ENCODE results near the gene UPF1.
A peak's percentile ranks its signal among the peaks of the same experiment; 100 is the strongest.

Gene UPF1

DNA sequence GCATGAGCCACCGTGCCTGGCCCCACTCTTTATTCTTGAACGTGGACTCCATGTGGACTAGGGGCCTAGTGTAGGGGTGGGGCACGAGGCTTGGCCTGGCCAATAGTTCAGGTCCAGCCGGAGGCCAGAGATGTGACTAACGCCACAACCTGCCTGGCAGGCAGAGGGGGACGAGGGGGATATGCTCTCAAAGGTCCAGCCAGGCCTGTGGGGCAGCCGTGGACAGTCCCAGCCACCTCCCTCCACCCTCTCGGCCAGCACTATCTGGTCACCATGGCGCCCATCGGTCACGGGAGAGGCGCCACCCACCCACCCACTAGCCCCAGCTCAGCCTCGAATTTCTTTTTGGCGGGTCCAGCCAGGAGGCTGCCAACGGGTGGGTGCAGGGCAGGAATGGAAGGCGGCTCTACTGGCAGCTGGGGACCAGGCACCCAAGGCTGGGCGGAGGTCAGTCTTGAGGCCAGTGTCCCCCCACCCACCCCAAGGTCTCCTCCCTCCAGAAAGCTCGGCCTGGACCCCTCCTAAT lies 66.4 kb downstream of the UPF1 start:
- TF ChIP-seq, protein P1, sequence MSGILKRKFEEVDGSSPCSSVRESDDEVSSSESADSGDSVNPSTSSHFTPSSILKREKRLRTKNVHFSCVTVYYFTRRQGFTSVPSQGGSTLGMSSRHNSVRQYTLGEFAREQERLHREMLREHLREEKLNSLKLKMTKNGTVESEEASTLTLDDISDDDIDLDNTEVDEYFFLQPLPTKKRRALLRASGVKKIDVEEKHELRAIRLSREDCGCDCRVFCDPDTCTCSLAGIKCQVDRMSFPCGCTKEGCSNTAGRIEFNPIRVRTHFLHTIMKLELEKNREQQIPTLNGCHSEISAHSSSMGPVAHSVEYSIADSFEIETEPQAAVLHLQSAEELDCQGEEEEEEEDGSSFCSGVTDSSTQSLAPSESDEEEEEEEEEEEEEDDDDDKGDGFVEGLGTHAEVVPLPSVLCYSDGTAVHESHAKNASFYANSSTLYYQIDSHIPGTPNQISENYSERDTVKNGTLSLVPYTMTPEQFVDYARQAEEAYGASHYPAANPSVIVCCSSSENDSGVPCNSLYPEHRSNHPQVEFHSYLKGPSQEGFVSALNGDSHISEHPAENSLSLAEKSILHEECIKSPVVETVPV (CRISPR knock-in tag; IDR thresholded peaks at IDR 0.05) = 0 out of 2 replicates have a peak, but pooled peaks have one; percentile 64
- TF ChIP-seq ISL1 (CRISPR knock-in tag; IDR thresholded peaks at IDR 0.05) (no peak), ESRRG (CRISPR knock-in tag; IDR thresholded peaks at IDR 0.05) (no peak)
- peak; percentile 5 for ATAC-seq

DNA sequence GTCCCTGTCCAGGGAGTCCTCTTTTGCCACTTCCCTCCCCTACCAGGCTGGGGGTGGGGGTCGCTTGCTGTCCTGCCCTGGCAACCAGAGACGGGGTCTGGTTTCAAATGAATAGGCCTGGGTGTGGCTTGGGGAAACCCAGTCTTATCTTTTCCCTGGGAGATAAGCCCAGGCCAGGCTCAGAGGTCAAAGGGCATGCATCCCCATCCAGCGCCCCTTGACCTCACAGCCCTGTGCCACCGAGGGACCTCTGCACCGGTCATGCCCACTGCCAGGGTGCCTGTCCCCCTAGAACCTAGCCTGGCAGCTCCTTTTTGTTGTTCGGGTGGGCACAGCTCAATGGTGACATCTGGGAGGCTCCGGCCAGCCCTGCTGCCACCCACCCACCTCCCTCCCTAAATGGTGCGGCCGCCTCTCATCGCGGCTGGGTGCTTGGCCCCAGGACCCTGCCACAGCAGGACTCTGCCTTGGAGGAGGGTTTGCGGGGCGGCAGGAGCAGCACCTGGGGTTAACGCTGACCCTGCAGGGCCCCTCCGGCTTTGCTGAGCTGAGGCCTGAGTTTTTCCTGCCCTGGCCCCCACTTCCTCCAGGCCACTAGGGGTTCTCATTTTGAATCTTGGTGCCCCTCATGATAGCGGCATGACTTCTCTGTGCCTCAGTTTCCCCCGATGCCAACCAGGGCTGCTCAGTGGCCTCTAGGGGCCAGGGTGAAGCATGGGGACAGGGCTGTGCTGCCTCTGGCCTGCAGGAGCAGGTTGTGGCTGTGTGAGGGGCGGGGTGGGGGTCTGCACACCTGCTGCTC lies 67.0 kb downstream of the UPF1 start:
- no peak for ATAC-seq
- TF ChIP-seq ZFP3 (CRISPR knock-in tag; IDR thresholded peaks at IDR 0.05) (no peak), PPARA (CRISPR knock-in tag; IDR thresholded peaks at IDR 0.05; ENCODE audit: borderline replicate concordance) (no peak), BACH2 (CRISPR knock-in tag; IDR thresholded peaks at IDR 0.05; ENCODE audit: borderline replicate concordance) (no peak)
- TF ChIP-seq, protein P1 (CRISPR knock-in tag; IDR thresholded peaks at IDR 0.05) = no peak

DNA sequence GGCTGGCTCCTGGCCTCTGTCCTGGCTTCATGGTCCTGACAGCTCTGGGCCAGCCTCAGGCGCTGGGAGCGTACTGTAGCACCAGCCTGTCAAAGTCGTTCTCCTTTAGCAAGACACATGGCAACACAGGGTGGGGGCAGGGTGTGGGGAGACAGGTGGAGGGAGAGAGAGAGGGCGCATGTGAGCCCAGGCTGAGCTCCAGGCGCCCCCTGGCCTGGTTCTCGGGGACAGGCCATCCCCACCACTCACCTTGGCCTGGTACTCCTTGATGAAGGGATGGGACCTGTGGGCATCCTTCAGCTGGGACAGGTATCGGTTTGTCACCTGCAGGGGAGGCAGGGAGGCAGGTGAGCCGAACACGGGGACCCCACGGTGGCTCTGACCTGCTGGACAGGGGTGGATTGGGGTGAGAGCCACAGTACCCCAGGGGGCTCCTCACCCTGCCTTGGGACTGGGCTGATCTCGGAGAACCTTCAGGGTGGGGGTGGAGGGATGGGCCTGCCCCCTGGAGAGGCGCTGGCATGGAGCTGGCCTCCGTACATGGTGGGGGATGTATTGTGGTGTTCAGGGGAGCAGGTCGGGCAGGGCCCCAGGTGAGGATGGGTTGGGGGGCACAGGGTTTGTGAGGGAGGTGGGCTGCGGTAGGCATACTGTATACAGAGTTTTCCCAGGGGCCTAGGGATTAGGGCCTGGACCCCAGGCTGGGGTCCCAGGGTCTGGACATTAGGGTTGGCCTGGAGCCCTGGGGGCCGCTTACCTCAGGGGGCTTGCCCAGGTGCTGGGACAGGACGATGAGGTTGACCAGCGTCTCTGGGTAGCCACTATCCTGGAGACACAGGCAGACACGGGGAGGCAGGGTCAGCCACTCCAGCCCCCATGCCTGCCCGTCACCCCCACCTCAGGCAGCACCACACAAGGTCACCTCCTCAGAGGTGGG lies 68.1 kb downstream of the UPF1 start:
- TF ChIP-seq BACH2 (CRISPR knock-in tag; IDR thresholded peaks at IDR 0.05; ENCODE audit: borderline replicate concordance) = no peak
- no peak for TF ChIP-seq ARNTL (CRISPR knock-in tag; IDR thresholded peaks at IDR 0.05; ENCODE audit: borderline replicate concordance, low read depth)
- no peak for TF ChIP-seq ZFP3 (CRISPR knock-in tag; IDR thresholded peaks at IDR 0.05)
- TF ChIP-seq CSDC2 (CRISPR knock-in tag; IDR thresholded peaks at IDR 0.05) = no peak
- TF ChIP-seq GLIS3 (CRISPR knock-in tag; IDR thresholded peaks at IDR 0.05) = no peak
- TF ChIP-seq ZNF565 (CRISPR knock-in tag; conservative IDR thresholded peaks at IDR 0.05; ENCODE audit: low read depth) = no peak
- TF ChIP-seq SNAI2 (CRISPR knock-in tag; IDR thresholded peaks at IDR 0.05) = no peak
- TF ChIP-seq ESRRG (CRISPR knock-in tag; IDR thresholded peaks at IDR 0.05) = no peak
- TF ChIP-seq, protein P2, sequence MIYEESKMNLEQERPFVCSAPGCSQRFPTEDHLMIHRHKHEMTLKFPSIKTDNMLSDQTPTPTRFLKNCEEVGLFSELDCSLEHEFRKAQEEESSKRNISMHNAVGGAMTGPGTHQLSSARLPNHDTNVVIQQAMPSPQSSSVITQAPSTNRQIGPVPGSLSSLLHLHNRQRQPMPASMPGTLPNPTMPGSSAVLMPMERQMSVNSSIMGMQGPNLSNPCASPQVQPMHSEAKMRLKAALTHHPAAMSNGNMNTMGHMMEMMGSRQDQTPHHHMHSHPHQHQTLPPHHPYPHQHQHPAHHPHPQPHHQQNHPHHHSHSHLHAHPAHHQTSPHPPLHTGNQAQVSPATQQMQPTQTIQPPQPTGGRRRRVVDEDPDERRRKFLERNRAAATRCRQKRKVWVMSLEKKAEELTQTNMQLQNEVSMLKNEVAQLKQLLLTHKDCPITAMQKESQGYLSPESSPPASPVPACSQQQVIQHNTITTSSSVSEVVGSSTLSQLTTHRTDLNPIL (CRISPR knock-in tag; IDR thresholded peaks at IDR 0.05; ENCODE audit: low read depth) = no peak
- TF ChIP-seq POU6F1 (CRISPR knock-in tag; IDR thresholded peaks at IDR 0.05; ENCODE audit: borderline replicate concordance, low read depth) = no peak
- no peak for TF ChIP-seq ZFP30 (CRISPR knock-in tag; IDR thresholded peaks at IDR 0.05)
- TF ChIP-seq PPARA (CRISPR knock-in tag; IDR thresholded peaks at IDR 0.05; ENCODE audit: borderline replicate concordance) = no peak
- TF ChIP-seq ZNF8 (CRISPR knock-in tag; IDR thresholded peaks at IDR 0.05) = no peak
- TF ChIP-seq ISL1 (CRISPR knock-in tag; IDR thresholded peaks at IDR 0.05) = no peak
- TF ChIP-seq, protein P3, sequence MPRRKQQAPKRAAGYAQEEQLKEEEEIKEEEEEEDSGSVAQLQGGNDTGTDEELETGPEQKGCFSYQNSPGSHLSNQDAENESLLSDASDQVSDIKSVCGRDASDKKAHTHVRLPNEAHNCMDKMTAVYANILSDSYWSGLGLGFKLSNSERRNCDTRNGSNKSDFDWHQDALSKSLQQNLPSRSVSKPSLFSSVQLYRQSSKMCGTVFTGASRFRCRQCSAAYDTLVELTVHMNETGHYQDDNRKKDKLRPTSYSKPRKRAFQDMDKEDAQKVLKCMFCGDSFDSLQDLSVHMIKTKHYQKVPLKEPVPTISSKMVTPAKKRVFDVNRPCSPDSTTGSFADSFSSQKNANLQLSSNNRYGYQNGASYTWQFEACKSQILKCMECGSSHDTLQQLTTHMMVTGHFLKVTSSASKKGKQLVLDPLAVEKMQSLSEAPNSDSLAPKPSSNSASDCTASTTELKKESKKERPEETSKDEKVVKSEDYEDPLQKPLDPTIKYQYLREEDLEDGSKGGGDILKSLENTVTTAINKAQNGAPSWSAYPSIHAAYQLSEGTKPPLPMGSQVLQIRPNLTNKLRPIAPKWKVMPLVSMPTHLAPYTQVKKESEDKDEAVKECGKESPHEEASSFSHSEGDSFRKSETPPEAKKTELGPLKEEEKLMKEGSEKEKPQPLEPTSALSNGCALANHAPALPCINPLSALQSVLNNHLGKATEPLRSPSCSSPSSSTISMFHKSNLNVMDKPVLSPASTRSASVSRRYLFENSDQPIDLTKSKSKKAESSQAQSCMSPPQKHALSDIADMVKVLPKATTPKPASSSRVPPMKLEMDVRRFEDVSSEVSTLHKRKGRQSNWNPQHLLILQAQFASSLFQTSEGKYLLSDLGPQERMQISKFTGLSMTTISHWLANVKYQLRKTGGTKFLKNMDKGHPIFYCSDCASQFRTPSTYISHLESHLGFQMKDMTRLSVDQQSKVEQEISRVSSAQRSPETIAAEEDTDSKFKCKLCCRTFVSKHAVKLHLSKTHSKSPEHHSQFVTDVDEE (CRISPR knock-in tag; IDR thresholded peaks at IDR 0.05) = no peak
- no peak for TF ChIP-seq ZNF70 (CRISPR knock-in tag; IDR thresholded peaks at IDR 0.05)
- TF ChIP-seq, protein P1 (CRISPR knock-in tag; IDR thresholded peaks at IDR 0.05) = no peak
- no peak for TF ChIP-seq RARB (CRISPR knock-in tag; IDR thresholded peaks at IDR 0.05)
- no peak for TF ChIP-seq PATZ1 (CRISPR knock-in tag; IDR thresholded peaks at IDR 0.05; ENCODE audit: borderline replicate concordance)
- TF ChIP-seq ZC3H10 (CRISPR knock-in tag; IDR thresholded peaks at IDR 0.05) = no peak
- no peak for ATAC-seq

Measured in SK-N-SH treated with all-trans-retinoic acid at 6 μM for 48 hours (cell line).